Limb (tissue), 2 donors: ENCODE results near the gene SRPK3.
"Not testable (repeated sequence)": the region's sequence is repeated elsewhere in the genome, so short reads cannot be mapped to it uniquely, and the experiment has no call there.

Experiments used
- DNase-seq, 2 donors: peaks; one replicate each; pipeline ENCODE4 v3.0.0-alpha.2; 2016; ENCODE audit errors: extremely low spot score in 2 of 2

Gene SRPK3

GRCh38 chrX:153780678-153781427, at the start of gene SRPK3:
SRPK3 (plus strand) TSS chrX:153781041; CDS start chrX:153781087, 46 bp downstream.
- DNase-seq, result no peak

DNA sequence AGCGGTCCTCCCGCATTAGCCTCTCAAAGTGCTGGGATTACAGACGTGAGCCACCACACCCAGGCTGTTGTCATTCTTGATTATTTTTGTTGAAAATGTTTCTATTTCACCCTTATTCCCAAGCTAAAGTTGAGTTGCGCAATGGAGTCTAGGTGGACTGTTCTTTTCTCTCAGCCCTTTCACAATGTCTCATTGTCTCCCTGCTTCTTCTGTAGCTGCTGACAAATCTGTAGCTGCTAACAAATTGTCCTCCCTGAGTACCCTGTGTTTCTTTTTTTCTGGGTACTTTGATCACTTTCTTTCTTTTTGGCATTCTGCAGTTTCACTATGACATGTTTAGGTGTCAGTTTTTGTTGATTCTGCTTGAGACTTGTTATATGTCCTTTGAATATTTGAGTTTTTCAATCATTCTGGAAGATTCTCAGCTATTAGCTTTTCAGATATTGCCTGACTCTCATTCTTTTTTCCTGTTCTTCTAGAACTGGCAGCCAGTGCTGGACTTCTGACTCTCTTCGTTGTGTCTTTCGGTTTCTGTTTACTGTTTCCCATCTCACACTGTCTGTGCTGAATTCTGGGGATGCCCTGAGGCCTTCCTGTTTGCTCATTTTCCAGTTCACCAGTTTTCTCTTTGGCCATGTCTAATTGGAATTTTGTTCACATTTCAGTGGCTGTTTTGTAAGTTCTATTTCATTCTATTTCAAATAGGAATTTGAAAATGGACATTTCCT, 49.6 kb upstream of the SRPK3 start:
- no peak for DNase-seq

- no peak for DNase-seq
Measured at GRCh38 chrX:153731845-153732215, 49.0 kb upstream of the SRPK3 start.

DNA sequence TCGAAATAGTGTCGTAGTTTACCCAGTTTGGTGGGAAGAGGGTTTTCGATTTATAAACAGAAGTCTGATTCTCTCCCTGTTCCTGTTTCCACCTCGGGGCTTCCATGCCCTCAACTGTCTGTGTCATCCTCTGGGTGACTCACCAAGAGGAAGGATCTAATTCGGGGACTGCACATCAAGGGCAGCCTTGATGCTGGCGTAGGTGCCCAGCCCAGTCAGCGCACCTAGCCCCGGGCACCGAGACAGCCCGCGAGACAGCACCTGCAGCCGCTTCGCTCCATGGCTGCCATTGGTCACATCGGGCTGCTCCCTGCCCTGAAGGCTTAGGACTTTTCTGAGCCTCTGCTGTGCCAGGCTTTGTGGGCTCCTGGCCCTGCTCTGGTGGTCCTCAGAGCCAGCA, 48.4 kb upstream of the SRPK3 start:
- no peak for DNase-seq

DNA sequence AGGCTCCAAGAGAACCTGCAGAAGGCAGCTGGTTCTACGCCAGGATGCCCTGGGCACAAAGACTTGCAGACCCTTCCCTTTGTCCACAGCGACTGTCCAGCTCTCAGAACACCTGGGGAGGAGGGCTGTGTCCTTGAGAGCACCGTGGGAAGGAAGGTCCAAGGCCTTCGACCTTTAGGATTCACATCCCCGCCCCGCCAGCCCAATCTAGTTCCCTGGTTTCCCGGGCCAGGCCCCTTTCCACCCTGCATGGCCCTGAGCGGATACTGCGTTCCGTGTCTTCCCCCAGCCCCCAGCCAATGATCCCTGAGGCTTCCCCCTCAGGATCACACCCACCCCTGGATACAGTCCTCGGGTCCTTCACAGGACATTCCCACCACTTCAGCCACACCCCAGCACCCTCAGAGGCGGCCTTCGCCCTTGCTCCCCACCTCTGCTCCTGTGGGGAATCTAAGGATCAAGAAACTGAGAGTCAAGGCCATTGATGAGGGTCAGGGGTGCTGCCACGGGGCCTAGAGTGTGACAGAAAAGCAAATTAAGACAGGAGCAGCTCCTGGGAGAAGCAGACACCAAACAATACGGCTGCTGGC, 47.1 kb upstream of the SRPK3 start:
- no peak for DNase-seq

- DNase-seq, result no peak
Measured at GRCh38 chrX:153734871-153735270, 46.0 kb upstream of the SRPK3 start.

DNA sequence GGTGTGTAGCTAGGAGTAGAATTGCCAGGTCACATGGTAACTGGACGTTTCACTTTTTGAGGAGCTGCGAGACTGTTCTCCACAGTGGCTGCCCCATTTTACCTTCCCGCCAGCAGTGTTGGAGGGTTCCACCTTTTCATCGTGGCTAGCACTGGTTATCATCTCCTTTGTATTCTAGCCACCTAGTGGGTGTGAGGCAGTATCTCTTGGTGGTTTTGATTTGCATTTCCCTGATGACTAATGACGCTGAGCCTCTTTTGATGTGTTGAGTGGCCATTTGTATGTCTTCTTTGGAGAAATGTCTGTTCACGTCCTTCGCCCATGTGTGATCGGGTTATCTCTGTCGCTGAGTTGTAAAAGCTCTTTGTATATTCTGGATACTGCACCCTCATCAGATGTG, 45.6 kb upstream of the SRPK3 start:
- no peak for DNase-seq

DNA sequence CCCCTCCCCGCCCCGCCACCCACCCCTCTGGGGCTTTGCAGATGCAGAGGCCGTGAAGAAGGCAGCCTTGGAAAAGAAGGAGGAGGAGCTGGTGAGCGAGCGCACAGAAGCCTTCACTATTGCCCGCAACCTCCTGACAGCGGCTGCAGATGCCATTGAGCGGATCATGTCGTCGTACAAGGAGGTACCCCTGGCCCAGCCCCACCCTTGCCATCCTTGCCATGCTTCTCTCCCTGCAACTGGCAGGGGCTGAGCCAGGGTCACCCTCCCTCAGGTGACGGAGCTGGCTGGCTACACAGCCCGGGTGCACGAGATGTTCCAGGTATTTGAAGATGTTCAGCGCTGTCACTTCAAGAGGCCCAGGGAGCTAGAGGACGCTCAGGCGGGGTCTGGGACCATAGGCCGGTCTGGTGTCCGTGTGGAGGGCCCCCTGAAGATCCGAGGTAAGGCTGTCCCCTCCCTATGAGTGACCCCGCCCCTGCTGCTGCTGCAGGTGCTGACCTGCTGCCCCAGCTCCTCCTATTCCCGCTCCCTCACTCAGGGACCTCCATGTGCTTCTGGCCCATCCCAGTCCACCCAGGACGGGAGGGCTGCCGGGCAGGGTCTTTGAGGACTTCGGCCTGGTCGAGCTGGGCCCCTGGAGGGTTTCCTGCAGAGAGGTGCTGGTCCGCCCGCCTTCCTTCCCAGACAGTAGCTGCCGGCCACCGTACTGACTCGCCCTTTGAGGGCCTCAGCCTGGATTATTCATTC, 44.6 kb upstream of the SRPK3 start:
- no peak for DNase-seq

- DNase-seq, result no peak
Measured at GRCh38 chrX:153736871-153737441, 43.9 kb upstream of the SRPK3 start.

DNA sequence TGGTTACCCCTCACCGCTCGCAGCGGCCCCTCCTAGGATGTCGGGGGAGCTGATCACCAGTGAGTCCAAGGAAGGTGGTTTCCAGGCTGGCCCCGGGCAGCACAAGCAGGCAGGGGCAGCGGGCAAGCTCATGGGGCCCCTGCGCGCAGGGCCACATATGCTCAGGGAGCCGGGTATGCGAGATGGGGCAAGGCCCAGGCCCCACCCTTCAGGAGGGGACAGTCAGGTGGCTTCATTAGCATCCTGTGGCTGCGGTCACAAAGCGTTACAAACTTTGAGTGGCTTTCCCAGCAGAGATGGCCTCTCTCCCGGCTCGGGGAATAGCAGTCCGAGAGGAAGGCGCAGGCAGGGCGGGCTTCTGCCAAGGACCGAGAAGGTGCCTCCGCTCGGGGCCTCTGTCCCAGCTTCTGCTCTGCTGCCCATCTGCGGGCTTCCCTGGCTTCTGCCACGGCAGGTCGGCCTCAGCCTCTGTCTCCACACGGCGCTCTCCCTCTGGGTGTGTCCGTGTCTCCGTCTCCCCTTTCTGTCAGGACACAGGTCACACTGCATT, 42.7 kb upstream of the SRPK3 start:
- DNase-seq, result no peak

GRCh38 chrX:153739754-153740486, 40.9 kb upstream of the SRPK3 start:
- no peak for DNase-seq

DNA sequence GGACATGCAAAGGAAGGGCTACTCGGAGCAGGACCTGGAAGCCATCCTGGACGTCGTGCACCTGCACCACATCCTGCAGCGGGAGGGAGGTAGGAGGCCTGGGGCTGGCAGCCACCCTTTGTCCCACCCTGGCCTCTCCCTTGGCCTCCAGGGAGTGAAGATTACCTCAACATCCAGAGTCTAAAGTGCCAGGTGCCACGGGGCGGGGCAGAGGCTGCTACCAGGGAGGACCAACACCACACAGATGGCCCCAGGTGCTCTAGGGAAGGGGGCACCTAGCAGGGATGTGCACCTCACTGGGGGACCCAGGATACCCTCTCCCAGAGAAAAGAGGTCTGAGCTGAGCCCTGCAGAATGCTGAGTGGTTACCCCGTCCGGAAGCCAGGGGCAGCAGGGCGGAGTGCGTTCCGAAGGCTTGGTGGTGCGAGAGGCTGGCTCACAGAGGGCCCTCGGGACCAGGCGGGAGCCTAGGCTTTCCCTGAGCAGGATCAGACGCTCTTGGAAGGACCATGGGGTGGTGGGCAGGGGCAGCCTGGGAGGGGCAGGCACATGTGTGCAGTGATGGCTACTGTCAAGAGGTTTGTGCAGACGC, 40.1 kb upstream of the SRPK3 start:
- no peak for DNase-seq

DNA sequence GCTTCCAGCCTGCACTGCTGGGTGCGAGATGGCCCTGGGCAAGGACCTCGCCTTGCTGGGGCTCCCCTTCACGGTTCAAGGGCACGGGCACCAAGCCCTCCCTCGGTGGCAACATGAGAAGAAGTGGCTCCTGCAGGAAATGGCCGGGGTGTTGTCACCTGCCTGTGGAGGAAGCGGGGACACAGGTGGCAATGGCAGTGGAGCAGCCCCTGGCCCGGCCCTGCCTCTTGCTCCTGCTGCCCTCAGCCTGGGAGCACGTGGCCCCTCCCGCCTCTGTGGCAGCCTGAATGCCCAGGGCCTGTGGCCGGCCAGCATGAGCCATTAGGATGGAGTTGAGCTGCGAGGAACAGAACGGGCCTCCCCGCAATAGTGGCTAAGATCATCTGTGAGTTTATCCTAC, 39.4 kb upstream of the SRPK3 start:
- DNase-seq, result no peak

- DNase-seq, result not testable (repeated sequence)
Measured at GRCh38 chrX:153742111-153742510, 38.7 kb upstream of the SRPK3 start.

DNA sequence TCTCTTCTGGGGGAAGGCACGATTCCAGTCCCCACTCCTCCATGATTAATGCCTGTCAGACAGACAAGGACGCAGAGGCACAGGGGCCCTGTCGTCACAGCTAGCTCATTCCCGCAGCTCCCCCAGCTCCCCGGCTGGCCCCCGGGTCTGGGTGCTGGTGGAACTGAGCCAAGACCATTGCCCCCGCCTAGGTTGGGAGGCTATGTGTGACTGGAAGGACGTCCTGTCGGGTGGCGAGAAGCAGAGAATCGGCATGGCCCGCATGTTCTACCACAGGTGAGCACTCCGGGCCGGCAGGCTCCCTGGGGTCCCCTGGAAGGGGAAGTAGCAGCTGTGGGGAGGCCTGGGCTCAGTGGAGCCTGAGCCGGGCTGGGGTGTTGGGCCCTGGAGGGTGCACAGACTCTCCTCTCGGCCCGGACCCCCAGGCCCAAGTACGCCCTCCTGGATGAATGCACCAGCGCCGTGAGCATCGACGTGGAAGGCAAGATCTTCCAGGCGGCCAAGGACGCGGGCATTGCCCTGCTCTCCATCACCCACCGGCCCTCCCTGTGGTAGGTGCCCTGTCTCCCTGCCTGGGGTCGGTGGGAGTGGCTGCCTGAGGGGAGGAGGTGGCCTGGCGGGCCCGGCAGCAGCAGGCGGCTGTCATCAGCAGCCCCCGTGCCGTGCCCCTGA, 37.9 kb upstream of the SRPK3 start:
- not testable (repeated sequence) for DNase-seq

DNA sequence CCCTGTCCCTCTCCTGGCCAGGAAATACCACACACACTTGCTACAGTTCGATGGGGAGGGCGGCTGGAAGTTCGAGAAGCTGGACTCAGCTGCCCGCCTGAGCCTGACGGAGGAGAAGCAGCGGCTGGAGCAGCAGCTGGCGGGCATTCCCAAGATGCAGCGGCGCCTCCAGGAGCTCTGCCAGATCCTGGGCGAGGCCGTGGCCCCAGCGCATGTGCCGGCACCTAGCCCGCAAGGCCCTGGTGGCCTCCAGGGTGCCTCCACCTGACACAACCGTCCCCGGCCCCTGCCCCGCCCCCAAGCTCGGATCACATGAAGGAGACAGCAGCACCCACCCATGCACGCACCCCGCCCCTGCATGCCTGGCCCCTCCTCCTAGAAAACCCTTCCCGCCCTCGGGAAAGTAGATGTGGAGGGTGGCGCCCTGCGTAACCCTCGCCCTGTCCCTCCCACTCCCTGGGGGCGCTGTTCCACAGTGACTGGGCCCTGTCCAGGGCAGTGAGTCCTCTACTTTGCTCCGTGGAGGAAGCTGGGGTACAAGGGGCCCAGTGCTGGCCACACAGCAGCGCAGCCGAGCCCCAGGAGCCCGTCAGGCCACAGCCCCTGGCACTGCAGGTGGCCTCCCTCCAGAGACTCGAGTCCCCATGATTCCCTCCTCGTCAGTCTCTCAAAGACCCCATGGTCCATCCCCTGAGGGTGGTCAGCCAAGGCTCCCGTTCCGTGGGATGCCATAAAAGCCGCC, 37.2 kb upstream of the SRPK3 start:
- not testable (repeated sequence) for DNase-seq

GRCh38 chrX:153744210-153745066, 36.4 kb upstream of the SRPK3 start:
- DNase-seq, result peak in 1 of 2 donors; percentile 62

DNA sequence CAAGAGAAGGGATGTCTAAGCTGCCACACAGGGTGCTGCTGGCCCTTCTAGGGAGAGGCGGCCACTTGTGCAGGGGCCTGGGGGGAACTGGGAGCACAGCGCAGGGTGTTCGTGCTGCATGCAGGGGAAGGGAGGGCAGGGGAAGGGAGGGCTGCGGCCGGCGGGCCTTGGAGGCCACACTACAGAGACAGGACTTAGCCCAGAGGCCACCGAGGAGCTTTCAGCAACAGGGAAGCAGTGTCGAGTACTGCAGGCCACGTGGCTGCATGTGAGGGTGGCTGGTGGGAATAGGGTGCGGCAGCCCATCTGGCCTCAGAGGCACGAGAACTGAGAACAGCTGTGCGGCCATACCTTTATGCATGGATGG, 35.8 kb upstream of the SRPK3 start:
- DNase-seq, result not testable (repeated sequence)
